ENCODE measurements around the gene FBLN1.

DNA sequence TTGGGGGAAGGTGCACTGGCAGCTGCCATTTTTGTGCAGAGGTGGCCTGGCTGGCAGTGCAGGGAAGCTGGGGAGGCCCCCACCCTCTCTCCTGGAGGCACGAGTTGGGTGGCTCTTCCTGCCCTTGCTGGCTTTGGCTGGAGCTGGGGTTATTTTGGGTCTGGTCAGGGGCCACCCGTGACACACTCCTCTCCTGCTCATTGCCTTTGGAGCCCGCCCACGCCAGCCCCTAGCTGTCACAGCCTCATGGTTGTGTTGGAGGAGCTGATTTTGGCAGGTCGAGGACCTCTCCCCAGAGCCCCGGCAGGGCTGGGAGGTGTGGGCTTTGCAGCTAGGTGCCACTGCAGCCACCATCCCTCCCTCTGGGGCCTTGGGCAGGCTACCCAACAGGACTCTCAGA lies 21.5 kb downstream of the FBLN1 start:
- no peak for TF ChIP-seq EZH2 (IDR thresholded peaks at IDR 0.05; ENCODE audit: borderline replicate concordance, insufficient read depth, low read depth, low read length, poor library complexity, severe bottlenecking)
- TF ChIP-seq CTCF (IDR thresholded peaks at IDR 0.05) = no peak

Measured in B cell (primary cell).